MCF 10A (cell line): ENCODE data around the gene FARS2. TPM values are rescaled to one million over a fixed set of nuclear protein-coding genes. Genes with fewer than 3 reads are reported as not detected.

ENCODE experiments used
- BruUV-seq: library from RNA; stranded (reverse); fragments of 400-500 nt; replicated peaks from 2 replicates; lab custom pipeline; 2021; lab: Mats Ljungman, UMichigan
- CTCF ChIA-PET: fragments of 300-600 bp; sonication (Branson Sonifier 250); formaldehyde crosslinking; extraction: SDS; loops from one replicate; lab custom pipeline; 2021; ENCODE audit warnings: antibody characterized with exemption, inconsistent platforms; lab: Yijun Ruan, JAX
- POLR2A ChIA-PET: fragments of 300-600, 350-650 bp; sonication (Branson Sonifier 250); formaldehyde crosslinking; extraction: SDS; loops from one replicate; lab custom pipeline; 2020; ENCODE audit warnings: antibody characterized with exemption, inconsistent platforms; lab: Yijun Ruan, JAX
- DNase-seq: peaks from one replicate; pipeline ENCODE4 v3.0.0-alpha.2; 2018; ENCODE audit not compliant: unreplicated experiment
- H3K27ac Mint-ChIP-seq: one replicate; pipeline ENCODE4 v1.8.0; 2022; ENCODE audit warnings: mild to moderate bottlenecking, low read depth, mixed read lengths; ENCODE audit not compliant: unreplicated experiment
- H3K27me3 Mint-ChIP-seq: one replicate; pipeline ENCODE4 v1.8.0; 2022; ENCODE audit warnings: mixed read lengths; ENCODE audit not compliant: insufficient read depth, unreplicated experiment
- H3K36me3 Mint-ChIP-seq: one replicate; pipeline ENCODE4 v1.8.0; 2022; ENCODE audit warnings: mild to moderate bottlenecking, moderate library complexity, mixed read lengths; ENCODE audit not compliant: insufficient read depth, unreplicated experiment
- H3K4me1 Mint-ChIP-seq: one replicate; pipeline ENCODE4 v1.8.0; 2022; ENCODE audit warnings: mixed read lengths; ENCODE audit not compliant: insufficient read depth, unreplicated experiment
- H3K4me3 Mint-ChIP-seq: one replicate; pipeline ENCODE4 v1.8.0; 2022; ENCODE audit warnings: mild to moderate bottlenecking, moderate library complexity, mixed read lengths; ENCODE audit not compliant: unreplicated experiment
- H3K9me3 Mint-ChIP-seq: one replicate; pipeline ENCODE4 v1.8.0; 2022; ENCODE audit warnings: mixed read lengths; ENCODE audit not compliant: unreplicated experiment
- CTCF ChIP-seq: fragments of 200-600 bp; IDR thresholded peaks from one replicate; pipeline ENCODE4 v1.8.0; 2022; ENCODE audit warnings: antibody characterized with exemption, mild to moderate bottlenecking; ENCODE audit not compliant: unreplicated experiment
- intact Hi-C: fragments of 100-400 bp; cut with micrococcal nuclease; formaldehyde crosslinking; loops from 2 replicates; pipeline ENCODE4 v1.14.1; 2022
- total RNA-seq: library from RNA; stranded (reverse); gene quantifications from 2 replicates; pipeline ENCODE4 v1.2.3, GENCODE V29; 2022

Gene FARS2
- total RNA-seq, 1 experiment from 2014 or later, result 18.2 TPM

DNA sequence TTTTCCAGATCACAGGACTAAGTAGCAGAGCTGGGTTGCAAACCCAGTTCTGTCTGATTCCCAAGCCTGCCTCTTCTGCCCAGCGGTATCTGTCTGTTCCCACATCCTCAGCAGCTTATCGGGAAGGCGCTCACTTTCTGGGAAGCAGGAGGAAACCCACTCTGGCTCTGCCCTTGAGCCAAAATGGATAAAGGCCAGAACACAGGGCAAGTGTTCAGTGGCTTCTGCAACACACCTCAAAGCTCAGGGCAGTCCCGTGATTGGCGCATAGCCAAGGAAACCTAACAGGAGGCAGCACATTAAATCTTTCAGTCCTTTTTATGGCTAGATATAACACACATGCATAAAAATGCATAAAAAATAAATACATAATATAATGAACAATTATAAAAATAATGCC, 483.2 kb downstream of the FARS2 start:
- Mint-ChIP-seq H3K9me3 (no peaks in the 10 kb centered on the region), H3K27ac (no peak overlapping the region), H3K36me3 (no peaks in the 10 kb centered on the region), H3K4me3 (no peak overlapping the region), H3K4me1 (no peaks in the 10 kb centered on the region), H3K27me3 (no peaks in the 10 kb centered on the region)
- intact Hi-C loops, result no loop called here
- CTCF ChIA-PET, result no interaction called here
- TF ChIP-seq CTCF, result no peak
- POLR2A ChIA-PET, result no interaction called here
- DNase-seq, result no peak
- no TSS peak for BruUV-seq

GRCh38 chr6:5745081-5745480, 483.8 kb downstream of the FARS2 start:
- no peak for TF ChIP-seq CTCF
- Mint-ChIP-seq H3K9me3 (no peaks in the 10 kb centered on the region), H3K27ac (no peak overlapping the region), H3K4me3 (no peak overlapping the region), H3K4me1 (no peaks in the 10 kb centered on the region), H3K36me3 (no peaks in the 10 kb centered on the region), H3K27me3 (no peaks in the 10 kb centered on the region)
- no peak for DNase-seq
- intact Hi-C loops, result no loop called here
- ChIA-PET CTCF (no interaction called here), POLR2A (no interaction called here)
- no TSS peak for BruUV-seq

DNA sequence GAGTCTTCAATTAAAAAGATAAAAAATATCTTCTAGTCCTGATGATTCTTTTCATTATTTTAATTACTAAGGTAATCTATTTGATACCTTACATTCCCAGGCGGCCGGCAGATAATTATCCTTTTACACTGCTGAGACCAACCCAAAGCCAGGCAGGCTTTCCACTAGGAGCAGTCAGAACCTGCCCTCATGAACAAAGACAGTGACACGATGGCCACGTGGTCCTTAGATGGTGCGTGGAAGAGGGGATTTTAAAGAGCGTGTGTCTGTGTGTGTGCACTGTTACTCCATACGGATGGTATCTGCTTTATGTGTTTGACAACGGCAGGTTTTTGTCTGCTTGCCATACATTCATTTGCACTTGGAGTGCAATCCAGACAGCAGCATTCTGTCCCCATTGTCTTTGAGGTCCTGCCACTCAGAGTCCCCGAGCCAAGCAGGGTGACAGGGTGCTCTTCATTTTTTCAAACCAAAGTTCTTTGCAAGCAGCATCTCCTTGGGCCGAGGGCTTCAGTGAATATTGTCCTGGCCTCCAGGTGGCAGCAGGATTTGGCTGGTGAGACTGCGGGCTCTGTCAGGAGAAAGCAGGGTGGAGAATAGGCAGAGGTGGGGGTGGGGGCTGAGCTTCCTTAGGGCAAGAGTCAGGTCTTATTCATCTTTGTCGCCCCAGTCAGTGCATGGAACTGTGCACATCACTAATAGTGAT, 484.9 kb downstream of the FARS2 start:
- no TSS peak for BruUV-seq
- Mint-ChIP-seq H3K4me1 (no peaks in the 10 kb centered on the region), H3K27me3 (no peaks in the 10 kb centered on the region), H3K4me3 (no peak overlapping the region), H3K27ac (no peak overlapping the region), H3K9me3 (no peaks in the 10 kb centered on the region), H3K36me3 (no peaks in the 10 kb centered on the region)
- intact Hi-C loops, result no loop called here
- no peak for TF ChIP-seq CTCF
- POLR2A ChIA-PET, result interaction anchor here (0.6 kb wide), 1 partner anchor 27 kb away, joined by 4 read pairs; no protein-coding TSS in a partner anchor
- CTCF ChIA-PET, result interaction anchor here (0.6 kb wide), 1 partner anchor 35 kb away, joined by 3 read pairs; no protein-coding TSS in a partner anchor
- no peak for DNase-seq

DNA sequence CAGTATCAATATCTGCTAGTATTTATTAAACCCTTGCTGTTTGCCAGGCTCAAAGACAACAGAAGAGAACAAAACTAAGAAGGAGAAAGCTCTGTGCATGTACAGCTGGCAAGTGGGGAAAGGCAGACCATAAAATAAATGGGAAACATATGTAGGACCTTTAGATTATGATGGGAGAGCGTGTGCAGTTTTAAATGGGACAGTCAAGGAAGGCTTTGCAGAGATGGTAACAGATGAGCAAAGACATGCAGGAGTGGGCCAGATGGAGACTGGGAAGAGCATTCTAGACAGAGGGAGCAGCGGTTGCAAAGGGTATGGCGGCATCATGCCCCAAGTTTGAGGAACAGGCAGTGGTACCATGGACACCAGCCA, 485.4 kb downstream of the FARS2 start:
- Mint-ChIP-seq H3K9me3 (no peaks in the 10 kb centered on the region), H3K36me3 (no peaks in the 10 kb centered on the region), H3K27me3 (no peaks in the 10 kb centered on the region), H3K27ac (no peak overlapping the region), H3K4me3 (no peak overlapping the region), H3K4me1 (no peaks in the 10 kb centered on the region)
- ChIA-PET POLR2A (no interaction called here), CTCF (interaction anchor here (0.6 kb wide), 1 partner anchor 36 kb away, joined by 3 read pairs; no protein-coding TSS in a partner anchor)
- intact Hi-C loops, result no loop called here
- no peak for TF ChIP-seq CTCF
- no TSS peak for BruUV-seq
- no peak for DNase-seq
